ENCODE results near the gene CASP10.
A peak's percentile ranks its signal among the peaks of the same experiment; 100 is the strongest.
"Not testable (repeated sequence)": the region's sequence is repeated elsewhere in the genome, so short reads cannot be mapped to it uniquely, and the experiment has no call there.

Gene CASP10

GRCh38 chr2:201154615-201155399 lies 28.1 kb upstream of the CASP10 start:
- no peak for DNase-seq (ENCODE audit: low read depth)

- DNase-seq (ENCODE audit: low read depth), result no peak
Observed at GRCh38 chr2:201156036-201156435, 26.9 kb upstream of the CASP10 start.

GRCh38 chr2:201156640-201157039 lies 26.3 kb upstream of the CASP10 start:
- DNase-seq (ENCODE audit: low read depth), result no peak

- no peak for DNase-seq (ENCODE audit: low read depth)
Observed at GRCh38 chr2:201157694-201158093, 25.2 kb upstream of the CASP10 start.

GRCh38 chr2:201158111-201158929 lies 24.6 kb upstream of the CASP10 start:
- peak; percentile 13 for DNase-seq (ENCODE audit: low read depth)

- DNase-seq (ENCODE audit: low read depth), result no peak
Observed at GRCh38 chr2:201164166-201164565, 18.8 kb upstream of the CASP10 start.

- DNase-seq (ENCODE audit: low read depth), result no peak
Observed at GRCh38 chr2:201167546-201167945, 15.4 kb upstream of the CASP10 start.

- not testable (repeated sequence) for DNase-seq (ENCODE audit: low read depth)
Observed at GRCh38 chr2:201168496-201168895, 14.4 kb upstream of the CASP10 start.

GRCh38 chr2:201171259-201171814 lies 11.6 kb upstream of the CASP10 start:
- DNase-seq (ENCODE audit: low read depth), result no peak

GRCh38 chr2:201172279-201172678 lies 10.7 kb upstream of the CASP10 start:
- no peak for DNase-seq (ENCODE audit: low read depth)

GRCh38 chr2:201174687-201175086 lies 8.3 kb upstream of the CASP10 start:
- DNase-seq (ENCODE audit: low read depth), result no peak

- DNase-seq (ENCODE audit: low read depth), result no peak
Observed at GRCh38 chr2:201176081-201176481, 6.9 kb upstream of the CASP10 start.

- DNase-seq (ENCODE audit: low read depth), result no peak
Observed at GRCh38 chr2:201180010-201180409, 2.9 kb upstream of the CASP10 start.

GRCh38 chr2:201183365-201183727 lies 405 bp downstream of the CASP10 start:
- no peak for DNase-seq (ENCODE audit: low read depth)

GRCh38 chr2:201183835-201184234 lies 894 bp downstream of the CASP10 start:
- DNase-seq (ENCODE audit: low read depth), result not testable (repeated sequence)

- not testable (repeated sequence) for DNase-seq (ENCODE audit: low read depth)
Observed at GRCh38 chr2:201184248-201184647, 1.3 kb downstream of the CASP10 start.

- DNase-seq (ENCODE audit: low read depth), result no peak
Observed at GRCh38 chr2:201185863-201186262, 2.9 kb downstream of the CASP10 start.

GRCh38 chr2:201186982-201187381 lies 4.0 kb downstream of the CASP10 start:
- no peak for DNase-seq (ENCODE audit: low read depth)

GRCh38 chr2:201188449-201188848 lies 5.5 kb downstream of the CASP10 start:
- no peak for DNase-seq (ENCODE audit: low read depth)

- no peak for DNase-seq (ENCODE audit: low read depth)
Observed at GRCh38 chr2:201191132-201191875, 8.4 kb downstream of the CASP10 start.

- no peak for DNase-seq (ENCODE audit: low read depth)
Observed at GRCh38 chr2:201194097-201194496, 11.2 kb downstream of the CASP10 start.

- DNase-seq (ENCODE audit: low read depth), result no peak
Observed at GRCh38 chr2:201195331-201195730, 12.4 kb downstream of the CASP10 start.
